ENCODE data around the gene ASTN2.

- TF ChIP-seq CTCF (IDR thresholded peaks at IDR 0.05; ENCODE audit: poor library complexity, severe bottlenecking) (no peak), EP300 (conservative IDR thresholded peaks at IDR 0.05; ENCODE audit: poor library complexity, severe bottlenecking) (no peak), REST (IDR thresholded peaks at IDR 0.05; ENCODE audit: borderline replicate concordance) (no peak), POLR2AphosphoS5 (IDR thresholded peaks at IDR 0.05) (no peak), TAF1 (IDR thresholded peaks at IDR 0.05; ENCODE audit: low read depth) (no peak), SMC3 (conservative IDR thresholded peaks at IDR 0.05; ENCODE audit: poor library complexity) (no peak)
Measured at GRCh38 chr9:117156771-117157535, 257.9 kb downstream of the ASTN2 start.
